Measurements from ENCODE around the gene PDE6B.
A peak's percentile ranks its signal among the peaks of the same experiment; 100 is the strongest.

Gene PDE6B

DNA sequence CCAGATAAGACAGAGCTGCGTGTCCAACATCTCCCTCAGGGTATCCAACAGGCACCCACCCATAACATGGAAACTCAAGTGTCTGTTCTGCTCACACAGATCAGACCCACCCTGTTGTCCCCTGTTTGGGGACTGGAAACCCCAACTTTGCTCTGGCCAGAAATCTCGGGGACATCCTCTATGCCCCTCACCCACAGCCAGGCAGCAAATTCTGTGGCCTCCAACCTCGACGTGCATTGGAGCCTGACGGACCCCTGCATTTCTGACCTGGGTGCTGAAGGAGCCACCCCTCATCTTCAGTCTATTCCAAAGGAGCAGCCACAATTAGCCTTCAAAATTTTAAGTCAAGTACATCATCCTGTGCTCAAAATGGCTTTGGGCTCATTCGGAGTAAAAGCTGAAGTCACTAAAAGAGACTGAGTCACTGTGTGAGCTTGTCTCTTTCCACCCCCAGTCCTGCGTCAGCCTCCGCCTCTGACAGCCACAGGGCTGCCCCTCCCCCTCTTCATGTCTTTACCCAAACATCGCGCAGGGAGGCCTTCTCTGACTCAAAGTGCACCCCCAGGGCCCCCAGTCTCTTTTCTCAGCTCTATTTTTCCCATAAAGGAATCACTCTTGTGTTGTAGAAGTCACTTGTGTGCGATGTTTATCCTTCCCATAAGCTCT is 24.4 kb upstream of the PDE6B start:
- no peak for DNase-seq (ENCODE audit: low read depth)

- no peak for DNase-seq (ENCODE audit: low read depth)
These were observed 23.5 kb upstream of the PDE6B start for GRCh38 chr4:601612-602558.

DNA sequence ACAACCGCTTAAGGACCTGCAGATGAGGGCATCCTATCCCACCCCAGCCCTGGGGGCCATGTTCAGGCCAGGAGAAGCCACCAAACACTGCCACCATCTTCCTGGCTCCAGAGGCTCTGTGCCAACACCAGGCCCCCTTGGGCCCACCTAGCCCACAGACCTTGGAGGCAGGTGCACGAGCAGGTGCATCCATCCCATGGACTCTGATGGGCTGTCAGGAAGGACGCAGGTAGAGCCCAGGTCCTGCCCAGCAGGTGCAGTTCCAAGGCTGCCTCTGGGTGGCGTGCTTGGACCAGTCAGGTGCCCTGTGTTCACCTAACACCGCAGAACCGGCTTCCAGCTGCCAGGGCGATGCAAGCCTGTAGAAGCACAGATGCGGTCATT is 22.8 kb upstream of the PDE6B start:
- no peak for DNase-seq (ENCODE audit: low read depth)

GRCh38 chr4:604131-604530 is 21.2 kb upstream of the PDE6B start:
- no peak for DNase-seq (ENCODE audit: low read depth)

DNA sequence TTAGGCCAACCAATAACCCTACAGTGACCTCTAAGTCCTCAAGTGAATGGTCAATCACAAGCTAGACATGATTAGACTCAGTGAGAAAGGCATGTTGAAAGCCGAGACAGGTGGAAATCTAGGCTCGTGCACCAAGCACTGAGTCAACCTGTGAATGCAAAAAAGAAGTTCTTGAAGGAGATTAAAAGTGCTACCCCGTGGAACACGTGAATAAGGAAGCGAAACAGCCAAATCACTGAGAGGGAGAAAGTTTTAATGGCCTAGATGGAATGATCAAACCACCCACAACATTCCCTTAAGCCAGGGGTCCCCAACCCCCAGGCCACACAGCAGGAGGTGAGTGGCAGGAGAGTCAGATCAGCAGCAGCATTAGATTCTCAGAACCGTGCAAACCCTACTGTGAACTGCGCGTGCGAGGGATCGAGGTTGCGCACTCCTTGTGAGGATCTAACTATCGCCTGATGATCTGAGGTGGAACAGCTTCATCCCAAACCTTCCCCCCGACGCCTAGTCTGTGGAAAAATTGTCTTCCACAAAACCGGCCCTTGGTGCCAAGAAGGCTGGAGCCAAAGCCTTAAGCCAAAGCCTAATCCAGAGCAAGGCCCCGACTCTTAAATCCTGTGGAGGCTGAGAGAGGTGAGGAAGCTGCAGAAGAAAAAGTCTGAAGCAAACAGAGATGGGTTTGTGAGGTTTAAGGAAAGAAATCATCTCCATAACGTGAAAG is 19.5 kb upstream of the PDE6B start:
- DNase-seq (ENCODE audit: low read depth), result no peak

DNA sequence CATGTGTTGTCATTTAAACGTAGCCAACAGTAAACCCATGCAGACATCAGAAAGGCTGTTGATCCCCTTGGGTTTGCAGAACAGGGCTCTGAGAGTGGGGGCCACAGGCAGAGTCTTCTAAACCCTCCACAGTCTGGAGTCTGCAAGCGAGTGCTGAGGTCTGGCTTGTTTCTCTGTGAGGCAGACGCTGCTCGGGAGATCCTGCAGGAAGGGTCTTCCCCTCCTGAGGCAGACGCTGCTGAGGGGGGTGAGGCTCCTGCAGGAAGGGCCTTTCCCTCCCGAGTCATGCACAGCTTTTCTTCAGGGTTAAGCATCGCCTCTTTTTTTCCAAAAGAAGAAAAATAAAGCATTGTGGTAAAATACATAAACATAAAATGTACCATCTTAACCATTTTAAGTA is 17.1 kb upstream of the PDE6B start:
- no peak for DNase-seq (ENCODE audit: low read depth)

DNA sequence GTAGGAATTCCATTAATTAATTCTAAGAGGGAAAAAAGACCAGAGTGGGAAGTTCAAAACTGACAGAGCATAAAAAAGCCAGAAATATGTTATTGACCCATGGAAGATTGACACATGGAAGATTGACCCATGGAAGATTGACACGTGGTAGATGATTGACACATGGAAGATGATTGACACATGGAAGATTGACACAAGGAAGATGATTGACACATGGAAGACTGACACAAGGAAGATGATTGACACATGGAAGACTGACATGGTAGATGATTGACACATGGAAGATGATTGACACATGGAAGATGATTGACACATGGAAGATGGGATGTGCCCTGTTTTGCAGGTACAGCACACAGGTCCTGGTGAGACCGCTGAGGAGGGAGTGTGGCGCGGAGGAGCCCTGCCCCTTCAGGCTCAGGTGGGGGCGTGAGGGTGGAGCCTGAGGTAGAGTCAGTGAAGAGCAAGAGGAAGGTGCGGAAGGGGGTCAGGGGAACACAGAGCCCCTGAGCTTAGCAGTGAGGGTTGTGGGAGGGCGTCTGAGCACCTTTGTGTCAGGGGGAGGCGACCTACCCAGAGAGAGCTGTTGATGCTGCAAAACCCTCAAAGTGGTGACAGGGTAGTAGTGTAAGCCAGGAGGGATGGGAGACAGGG is 15.8 kb upstream of the PDE6B start:
- no peak for DNase-seq (ENCODE audit: low read depth)

- DNase-seq (ENCODE audit: low read depth), result peak; percentile 21
These were observed 14.7 kb upstream of the PDE6B start for GRCh38 chr4:610411-611261.

- no peak for DNase-seq (ENCODE audit: low read depth)
These were observed 13.2 kb upstream of the PDE6B start for GRCh38 chr4:612052-612748.

GRCh38 chr4:612749-613125 is 12.6 kb upstream of the PDE6B start:
- no peak for DNase-seq (ENCODE audit: low read depth)

GRCh38 chr4:613126-613525 is 12.2 kb upstream of the PDE6B start:
- DNase-seq (ENCODE audit: low read depth), result no peak

GRCh38 chr4:616091-616490 is 9.3 kb upstream of the PDE6B start:
- no peak for DNase-seq (ENCODE audit: low read depth)

GRCh38 chr4:616911-617643 is 8.3 kb upstream of the PDE6B start:
- no peak for DNase-seq (ENCODE audit: low read depth)

DNA sequence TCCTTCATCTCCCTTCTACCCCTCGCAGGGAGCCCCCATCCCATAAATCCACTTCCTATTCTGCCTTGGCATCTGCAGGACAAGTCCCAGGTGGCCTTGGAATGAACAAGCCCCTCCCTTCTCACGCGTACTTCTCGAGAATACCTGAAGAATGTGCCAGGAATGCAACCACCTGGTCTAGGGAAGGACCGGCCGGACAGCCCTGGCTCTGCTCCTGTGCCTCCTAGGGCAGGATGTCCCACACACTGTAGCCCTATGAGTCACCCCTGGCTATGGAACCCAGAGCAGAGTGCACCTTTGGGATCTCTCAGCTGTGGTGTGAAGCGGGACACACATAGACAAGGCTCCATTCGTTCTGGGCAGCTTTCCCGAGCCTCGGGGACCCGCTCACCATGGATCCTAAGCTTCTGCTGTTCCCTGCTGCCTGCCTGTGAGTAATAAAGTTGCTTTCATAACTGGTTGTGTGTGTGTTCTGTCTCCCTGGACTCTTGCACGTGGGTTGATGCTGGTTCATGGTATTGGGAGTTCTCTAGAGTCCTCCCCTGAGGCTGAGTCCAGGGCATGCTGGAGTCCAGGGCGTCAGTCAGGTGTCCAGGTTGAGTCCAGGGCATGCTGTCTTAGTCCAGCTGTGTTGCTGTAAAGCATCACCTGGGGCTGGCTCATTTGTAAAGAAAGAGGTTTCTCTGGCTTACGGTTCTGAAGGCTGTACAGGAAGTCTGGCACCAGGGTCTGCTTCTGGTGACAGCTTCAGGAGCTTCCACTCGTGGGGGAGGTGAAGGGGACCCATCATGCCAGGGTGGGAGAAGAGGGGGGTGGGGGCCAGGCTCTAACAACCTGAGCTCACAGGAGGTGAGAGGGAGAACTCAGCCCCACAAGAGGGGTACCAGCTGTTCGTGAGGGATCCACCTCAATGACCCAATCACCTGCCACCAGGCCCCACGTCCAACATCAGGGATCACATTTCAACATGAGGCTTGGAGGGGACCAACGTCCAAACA is 7.4 kb upstream of the PDE6B start:
- DNase-seq (ENCODE audit: low read depth), result no peak

GRCh38 chr4:620201-620600 is 5.2 kb upstream of the PDE6B start:
- DNase-seq (ENCODE audit: low read depth), result no peak

DNA sequence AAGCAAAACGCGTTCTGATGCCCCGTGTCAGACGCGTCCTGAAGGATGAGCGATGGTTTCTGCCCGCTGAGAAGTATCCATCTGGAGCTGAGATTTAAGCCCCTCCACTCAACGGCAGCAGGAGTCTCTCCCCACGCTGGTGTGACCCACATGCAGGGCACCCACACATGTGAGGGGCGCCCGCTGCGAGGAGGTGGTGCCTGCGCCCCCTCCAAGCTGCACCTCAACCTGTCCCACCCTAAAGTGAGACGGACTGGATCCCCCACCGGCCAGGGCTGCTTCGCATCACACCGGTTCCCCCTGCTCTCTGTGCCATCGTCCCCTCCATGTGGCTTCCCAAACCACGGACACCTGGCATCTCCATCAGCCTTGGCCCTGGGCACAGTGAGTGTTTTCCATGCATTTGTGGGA is 4.5 kb upstream of the PDE6B start:
- DNase-seq (ENCODE audit: low read depth), result no peak

DNA sequence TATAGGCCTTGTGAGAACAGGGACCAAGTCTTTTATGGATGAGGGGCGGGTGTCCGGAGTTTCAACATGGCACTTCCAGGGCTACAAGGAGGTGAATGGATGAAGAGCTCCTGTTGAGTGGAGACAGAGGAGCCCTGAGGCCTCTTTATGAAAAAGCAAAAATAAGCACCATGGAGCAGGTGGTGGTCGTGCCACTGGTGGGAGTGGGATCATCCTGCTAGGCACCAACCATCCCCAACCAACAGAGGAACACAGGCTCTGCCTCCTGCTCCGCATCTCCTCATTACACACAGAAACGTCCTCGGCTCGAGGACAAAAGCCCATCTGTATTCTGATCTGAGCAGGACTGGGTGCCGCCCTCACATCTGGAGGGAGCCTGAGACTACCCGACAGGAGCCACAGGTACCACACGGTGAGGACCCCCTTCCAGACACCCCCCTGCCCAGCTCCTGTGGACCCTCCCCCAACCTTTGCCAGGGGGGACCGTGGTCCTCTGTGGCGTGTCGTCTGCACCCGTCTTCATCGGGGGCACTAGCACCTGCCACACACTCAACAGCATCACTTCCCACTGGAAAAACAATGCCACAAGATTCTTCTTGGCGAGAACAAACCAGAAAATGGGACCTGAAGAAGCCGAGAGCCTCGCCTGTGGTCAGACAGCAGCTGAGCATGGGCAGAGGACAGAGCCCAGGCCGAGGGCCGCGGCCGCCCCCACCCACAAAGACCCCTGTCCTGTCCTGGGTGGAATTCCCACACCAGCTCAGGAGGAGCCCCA is 3.9 kb upstream of the PDE6B start:
- DNase-seq (ENCODE audit: low read depth), result no peak

Measured in stromal cell of bone marrow (primary cell).